PC-3 (cell line): ENCODE measurements around the gene FOXP1.

Experiments
- CTCF ChIP-seq: fragments of 300-600 bp; sonication (generic); conservative IDR thresholded peaks from 2 replicates; pipeline ENCODE4 v1.5.1; 2017; ENCODE audit warnings: antibody characterized with exemption, low read depth, mild to moderate bottlenecking, low read length
- EZH2 ChIP-seq: fragments of 300-600 bp; sonication (generic); IDR thresholded peaks from one replicate; pipeline ENCODE4 v1.6.1; 2017; ENCODE audit warnings: antibody characterized with exemption, mild to moderate bottlenecking, low read length; ENCODE audit not compliant: unreplicated experiment
- EZH2phosphoT487 ChIP-seq: fragments of 300-600 bp; sonication (generic); IDR thresholded peaks from 2 replicates; pipeline ENCODE4 v1.6.1; 2018; ENCODE audit warnings: mild to moderate bottlenecking, antibody characterized with exemption, low read length, borderline replicate concordance

- TF ChIP-seq EZH2phosphoT487 (no peak), CTCF (no peak), EZH2 (no peak)
Measured at GRCh38 chr3:71244826-71245488, 338.6 kb downstream of the FOXP1 start.
